ENCODE data around the gene HSPA12B.

GRCh38 chr20:3759316-3759823 is 26.9 kb downstream of the HSPA12B start:
- TF ChIP-seq, protein P1, sequence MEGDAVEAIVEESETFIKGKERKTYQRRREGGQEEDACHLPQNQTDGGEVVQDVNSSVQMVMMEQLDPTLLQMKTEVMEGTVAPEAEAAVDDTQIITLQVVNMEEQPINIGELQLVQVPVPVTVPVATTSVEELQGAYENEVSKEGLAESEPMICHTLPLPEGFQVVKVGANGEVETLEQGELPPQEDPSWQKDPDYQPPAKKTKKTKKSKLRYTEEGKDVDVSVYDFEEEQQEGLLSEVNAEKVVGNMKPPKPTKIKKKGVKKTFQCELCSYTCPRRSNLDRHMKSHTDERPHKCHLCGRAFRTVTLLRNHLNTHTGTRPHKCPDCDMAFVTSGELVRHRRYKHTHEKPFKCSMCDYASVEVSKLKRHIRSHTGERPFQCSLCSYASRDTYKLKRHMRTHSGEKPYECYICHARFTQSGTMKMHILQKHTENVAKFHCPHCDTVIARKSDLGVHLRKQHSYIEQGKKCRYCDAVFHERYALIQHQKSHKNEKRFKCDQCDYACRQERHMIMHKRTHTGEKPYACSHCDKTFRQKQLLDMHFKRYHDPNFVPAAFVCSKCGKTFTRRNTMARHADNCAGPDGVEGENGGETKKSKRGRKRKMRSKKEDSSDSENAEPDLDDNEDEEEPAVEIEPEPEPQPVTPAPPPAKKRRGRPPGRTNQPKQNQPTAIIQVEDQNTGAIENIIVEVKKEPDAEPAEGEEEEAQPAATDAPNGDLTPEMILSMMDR (IDR thresholded peaks at IDR 0.05): no peak
- no peak for TF ChIP-seq POLR2A (IDR thresholded peaks at IDR 0.05)

All from esophagus squamous epithelium (tissue), 4 donors.